ELR (cell line): ENCODE results near the gene ESYT3.
"Not testable (repeated sequence)": the region's sequence is repeated elsewhere in the genome, so short reads cannot be mapped to it uniquely, and the experiment has no call there.

Experiments used
- DNase-seq: peaks from one replicate; pipeline ENCODE4 v3.0.0-alpha.2; 2015; ENCODE audit warnings: low read depth

Gene ESYT3

DNA sequence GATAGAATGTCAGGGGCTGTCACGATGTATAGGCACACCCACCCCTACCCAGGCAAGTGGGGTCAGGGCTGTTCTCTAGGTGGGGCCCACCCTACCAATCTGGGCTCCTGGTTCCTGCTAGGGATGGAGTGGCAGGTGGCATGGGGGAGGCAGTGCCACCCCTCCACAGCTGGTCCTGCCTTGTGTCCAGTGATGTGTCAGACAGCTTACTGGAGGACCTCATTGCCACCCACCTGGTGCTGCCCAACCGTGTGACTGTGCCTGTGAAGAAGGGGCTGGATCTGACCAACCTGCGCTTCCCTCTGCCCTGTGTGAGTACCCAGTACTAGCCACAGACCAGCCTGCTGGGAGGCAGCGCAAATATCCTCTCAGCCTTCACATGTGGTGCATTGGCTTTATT is 27.5 kb downstream of the ESYT3 start:
- DNase-seq: no peak

DNA sequence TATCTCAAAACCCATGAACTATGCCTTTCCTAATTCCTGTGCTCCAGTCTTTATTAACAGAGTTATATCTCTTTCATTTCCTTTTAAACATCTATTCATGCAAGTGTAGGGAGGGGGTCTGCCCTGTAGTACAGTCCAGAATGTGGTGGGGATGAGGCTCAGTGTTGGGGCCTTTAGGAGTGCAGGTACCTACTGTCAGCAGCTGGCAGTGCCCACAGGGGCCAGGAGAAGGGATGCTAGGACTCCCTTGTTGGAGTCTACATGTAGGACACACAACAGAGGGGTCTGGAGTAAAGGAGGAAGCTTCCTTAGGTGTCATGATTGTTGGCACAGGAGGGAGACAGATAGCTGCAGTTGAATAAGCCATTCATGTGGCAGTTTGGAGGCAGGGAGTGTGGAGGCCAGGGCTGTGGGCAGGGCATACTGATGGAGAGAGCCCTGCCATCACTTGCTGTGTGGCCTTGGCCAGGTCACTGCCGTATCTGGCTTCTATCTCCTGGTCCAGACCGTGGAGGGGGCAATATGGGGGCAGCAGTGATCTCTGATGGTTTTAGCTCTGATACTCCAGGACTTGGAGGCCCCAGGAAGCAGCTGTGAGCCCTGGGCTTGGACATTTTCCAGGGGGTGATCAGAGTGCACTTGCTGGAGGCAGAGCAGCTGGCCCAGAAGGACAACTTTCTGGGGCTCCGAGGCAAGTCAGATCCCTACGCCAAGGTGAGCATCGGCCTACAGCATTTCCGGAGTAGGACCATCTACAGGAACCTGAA is 29.5 kb downstream of the ESYT3 start:
- DNase-seq: no peak

DNA sequence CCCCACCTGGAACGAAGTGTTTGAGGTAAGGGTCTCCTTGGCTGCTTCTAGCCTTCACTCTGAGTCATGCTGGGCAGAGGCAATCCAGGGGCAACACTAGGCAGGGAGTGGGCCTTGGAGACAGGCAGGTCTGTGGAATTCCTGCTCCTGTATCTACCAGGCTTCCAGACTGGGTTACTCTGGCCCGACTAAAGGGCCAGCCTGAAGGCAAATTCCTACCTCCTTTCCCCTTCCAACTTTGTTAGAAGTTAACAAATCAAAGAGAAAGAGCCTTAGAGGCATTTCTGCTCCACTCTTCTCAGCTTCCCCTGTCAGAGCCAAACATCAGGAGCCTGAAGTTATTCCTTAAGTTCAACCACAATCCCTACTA is 30.1 kb downstream of the ESYT3 start:
- no peak for DNase-seq

DNA sequence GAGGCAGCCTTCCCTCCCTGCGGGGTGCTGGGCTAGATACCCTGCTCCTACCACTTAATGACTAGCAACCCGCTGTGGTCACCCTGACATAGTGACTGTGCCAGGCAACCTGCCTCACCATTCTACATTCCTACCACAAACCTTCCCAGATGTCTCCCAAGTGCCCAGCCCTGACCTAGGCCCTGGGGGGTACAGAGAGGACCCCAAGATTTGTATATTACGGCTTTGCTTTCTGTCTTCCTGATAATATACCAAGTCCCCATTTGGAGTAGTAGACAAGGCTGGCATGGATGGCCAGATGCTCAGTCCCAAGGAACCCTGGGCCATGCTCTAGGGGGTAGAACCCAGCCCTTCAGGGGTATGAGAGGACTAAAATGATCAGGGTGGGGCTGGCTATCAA is 31.0 kb downstream of the ESYT3 start:
- DNase-seq: no peak

DNA sequence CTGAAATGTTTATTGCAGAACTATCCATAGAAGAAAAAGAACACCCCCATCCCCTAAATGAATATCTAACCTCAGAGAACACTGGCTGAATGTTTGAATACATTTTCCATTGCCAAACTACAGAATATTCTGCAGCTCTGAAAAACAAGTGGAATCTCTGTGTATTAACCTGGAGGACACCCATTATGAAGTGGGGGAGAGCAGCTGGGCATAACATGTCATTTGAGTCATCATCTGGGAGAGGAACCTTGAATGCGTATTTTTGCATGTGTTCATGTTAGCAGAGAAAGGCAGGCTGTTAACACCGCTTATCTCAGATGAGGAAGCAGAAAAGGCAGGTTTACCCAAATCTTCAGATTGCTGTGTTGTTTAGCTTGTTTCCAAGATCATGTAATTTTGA is 31.5 kb downstream of the ESYT3 start:
- no peak for DNase-seq

DNA sequence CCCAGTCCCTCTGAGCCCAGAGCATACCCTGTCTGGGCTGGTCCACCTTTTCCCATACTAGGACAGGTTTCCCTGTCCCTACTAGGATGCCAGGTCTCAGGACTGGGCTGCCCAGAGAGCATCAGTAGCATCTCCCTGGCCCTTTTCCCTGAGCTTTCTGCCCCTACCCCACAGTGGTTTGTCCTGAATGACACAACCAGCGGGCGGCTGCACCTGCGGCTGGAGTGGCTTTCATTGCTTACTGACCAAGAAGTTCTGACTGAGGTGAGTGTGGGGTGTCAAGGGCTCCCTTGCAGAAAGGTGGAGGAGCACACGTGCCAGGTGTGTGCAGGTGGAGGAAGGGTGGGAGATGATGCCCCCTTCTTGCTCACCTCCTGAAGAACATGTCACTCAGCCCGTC is 33.5 kb downstream of the ESYT3 start:
- no peak for DNase-seq

DNA sequence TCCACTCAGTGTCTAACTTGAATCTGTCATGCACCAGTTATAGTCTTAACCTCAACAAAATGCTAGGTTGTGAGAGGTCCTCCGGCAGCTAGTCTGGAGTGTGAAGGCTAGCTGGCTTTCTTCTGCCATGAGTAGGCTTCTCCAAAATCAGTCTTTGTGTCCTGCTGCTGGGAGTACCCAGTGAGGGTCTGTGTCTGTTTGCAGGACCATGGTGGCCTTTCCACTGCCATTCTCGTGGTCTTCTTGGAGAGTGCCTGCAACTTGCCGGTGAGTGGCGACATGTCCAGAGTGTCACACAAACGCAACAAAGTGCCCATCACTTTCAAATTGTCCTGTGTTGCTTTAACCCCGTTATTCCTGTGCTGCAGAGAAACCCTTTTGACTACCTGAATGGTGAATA is 34.0 kb downstream of the ESYT3 start:
- no peak for DNase-seq

DNA sequence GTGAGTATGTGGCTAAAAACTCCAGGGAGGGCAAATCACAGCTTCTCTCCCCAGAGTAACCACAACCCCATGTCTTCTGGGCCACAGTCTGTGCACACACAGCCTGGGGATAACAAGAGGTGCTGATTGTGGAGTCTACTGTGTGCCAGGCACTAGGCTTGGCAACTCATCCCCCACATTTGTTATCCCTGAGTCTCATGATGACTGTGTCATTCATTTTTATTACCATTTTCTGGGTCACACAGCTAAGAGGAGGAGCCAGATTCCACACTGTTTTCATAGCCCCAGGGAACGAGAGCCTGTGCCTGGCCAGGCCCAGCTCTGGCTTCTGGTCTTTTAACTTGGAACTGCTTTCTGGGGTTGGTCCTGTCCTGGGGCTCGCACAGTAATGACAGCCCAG is 34.5 kb downstream of the ESYT3 start:
- DNase-seq: peak; percentile 68

DNA sequence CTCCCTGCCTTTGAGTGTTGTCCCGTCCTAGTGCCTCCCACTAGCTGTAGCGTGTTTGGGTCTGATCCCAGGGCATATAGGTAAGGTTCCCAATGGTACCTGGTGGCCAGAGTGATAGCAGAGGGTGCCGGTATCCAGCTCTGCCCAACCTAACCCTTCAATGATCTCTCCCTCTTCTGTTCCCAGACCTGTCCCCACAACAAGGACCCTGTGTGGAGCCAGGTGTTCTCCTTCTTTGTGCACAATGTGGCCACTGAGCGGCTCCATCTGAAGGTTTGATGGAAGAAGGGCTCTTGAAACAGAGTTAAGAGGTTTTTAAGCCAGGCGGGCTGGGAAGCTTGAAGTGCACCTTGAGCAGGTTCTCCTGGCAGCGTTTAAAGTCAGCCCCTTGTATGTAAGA is 35.5 kb downstream of the ESYT3 start:
- DNase-seq: no peak

DNA sequence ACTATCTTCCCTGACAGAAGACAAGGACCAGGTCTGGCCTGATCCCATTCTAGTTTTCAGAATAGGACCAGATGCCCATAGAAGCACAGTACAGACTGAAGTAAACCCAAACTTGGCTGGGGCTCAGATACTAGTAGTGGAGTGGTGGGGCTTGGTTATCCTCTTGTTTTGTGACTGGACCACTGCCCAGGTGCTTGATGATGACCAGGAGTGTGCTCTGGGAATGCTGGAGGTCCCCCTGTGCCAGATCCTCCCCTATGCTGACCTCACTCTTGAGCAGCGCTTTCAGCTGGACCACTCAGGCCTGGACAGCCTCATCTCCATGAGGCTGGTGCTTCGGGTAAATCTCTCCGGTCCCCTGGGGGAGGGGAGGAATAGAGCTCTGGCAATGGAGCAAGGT is 36.3 kb downstream of the ESYT3 start:
- DNase-seq: no peak

DNA sequence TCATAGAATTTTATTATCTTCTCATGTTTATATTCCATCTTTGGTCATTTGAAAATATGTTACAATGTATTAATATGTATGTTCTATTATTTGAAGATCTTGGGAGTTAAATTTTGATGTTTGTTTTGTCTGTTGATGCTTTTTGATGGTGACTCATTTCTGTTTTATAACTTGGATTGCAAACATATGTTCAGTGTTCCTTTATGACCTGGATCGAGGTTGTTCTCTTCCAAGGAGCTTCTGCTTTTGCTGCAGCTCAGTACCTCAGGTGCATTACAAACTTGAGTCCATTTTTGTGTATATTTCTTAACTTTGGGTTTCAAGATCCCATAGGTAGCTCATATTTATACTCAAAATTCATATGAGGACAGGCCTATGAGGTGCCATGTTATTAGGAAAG is 37.1 kb downstream of the ESYT3 start:
- DNase-seq: no peak

DNA sequence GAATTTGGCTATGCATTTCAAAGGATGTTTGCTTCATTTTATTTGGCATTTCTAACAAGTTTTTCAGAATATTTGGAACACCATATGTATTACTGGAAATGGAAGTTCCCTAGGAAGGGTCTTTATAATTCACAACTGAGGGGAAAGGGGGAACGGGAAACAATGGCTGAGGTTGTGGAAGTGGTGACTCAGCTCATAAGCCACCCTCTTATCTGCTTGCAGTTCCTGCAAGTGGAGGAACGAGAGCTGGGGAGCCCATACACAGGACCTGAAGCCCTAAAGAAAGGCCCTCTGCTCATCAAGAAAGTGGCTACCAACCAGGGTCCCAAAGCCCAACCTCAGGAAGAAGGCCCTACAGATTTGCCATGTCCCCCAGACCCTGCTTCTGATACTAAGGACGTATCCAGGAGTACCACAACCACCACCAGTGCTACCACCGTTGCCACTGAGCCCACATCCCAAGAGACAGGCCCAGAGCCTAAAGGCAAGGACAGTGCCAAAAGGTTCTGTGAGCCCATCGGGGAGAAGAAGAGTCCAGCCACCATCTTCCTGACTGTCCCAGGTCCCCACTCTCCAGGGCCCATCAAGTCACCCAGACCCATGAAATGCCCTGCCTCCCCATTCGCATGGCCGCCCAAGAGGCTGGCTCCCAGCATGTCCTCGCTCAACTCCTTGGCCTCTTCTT is 37.9 kb downstream of the ESYT3 start:
- no peak for DNase-seq

DNA sequence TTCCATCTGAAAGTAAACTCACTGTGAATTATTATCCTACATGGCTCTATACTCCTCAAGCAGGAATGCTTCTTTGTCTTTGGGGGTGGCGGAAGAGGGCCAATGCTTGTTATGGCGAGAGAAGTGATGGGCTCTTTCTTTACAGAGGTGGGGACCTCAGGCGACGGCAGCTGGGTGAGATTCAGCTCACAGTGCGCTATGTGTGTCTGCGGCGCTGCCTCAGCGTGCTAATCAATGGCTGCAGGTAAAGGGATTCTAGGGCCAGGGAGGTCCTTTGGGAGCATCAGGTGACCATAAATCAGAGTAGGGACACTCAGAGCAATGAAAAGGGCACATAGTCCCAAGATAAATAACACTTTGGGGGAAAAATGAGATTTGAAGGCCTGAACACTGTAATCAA is 39.0 kb downstream of the ESYT3 start:
- DNase-seq: no peak

DNA sequence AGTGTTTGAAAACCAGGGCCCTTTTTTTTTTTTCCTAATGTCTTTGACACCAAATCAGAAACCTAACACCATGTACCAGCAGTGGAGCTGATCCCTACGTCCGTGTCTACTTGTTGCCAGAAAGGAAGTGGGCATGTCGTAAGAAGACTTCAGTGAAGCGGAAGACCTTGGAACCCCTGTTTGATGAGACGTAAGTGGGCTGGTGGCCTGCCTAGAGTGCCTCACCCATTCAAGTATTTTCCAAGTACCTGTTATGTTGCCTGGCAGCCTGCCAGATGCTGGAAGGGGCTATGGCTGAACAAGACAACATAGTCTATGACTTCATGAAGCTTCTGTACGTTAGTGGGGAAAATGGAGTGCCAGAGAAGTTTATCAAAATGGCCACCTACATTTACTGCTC is 39.7 kb downstream of the ESYT3 start:
- DNase-seq: no peak

DNA sequence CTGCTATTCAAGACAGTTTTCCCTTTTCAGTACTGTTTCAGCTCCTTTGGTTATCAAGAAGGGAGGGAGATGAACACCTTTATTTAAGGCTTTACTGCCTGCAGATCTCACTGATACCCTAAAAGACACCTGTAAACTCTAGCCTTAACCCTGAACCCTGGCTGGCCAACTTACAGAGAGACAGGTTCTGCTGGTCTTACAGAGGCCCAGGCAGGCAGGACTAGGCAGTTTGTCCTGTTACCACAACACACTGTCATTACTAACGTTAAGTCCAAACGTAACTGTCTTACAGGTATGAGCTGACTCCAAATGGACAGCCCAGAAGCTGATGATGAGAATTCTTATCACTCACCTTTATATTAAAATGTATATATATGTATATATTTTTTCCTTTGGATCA is 42.1 kb downstream of the ESYT3 start:
- no peak for DNase-seq

DNA sequence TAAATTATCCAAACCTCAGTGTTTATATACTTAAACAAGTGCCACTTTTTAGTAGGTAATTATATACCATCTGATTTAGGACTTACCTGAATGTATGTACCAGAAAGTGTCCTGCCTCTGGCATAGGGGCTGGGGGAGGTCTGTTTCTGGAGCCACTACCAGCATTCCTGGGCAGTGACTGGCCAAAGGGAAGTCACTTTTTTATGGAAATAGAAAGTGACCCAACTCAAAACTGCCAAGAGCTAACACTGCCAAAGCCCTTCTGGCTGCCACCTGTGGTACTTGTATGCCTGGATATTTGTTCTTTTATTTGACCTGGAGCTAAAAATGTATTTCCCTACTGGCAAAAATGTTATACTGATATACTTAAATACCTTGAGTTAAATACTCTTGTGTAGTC is 42.7 kb downstream of the ESYT3 start:
- DNase-seq: no peak

DNA sequence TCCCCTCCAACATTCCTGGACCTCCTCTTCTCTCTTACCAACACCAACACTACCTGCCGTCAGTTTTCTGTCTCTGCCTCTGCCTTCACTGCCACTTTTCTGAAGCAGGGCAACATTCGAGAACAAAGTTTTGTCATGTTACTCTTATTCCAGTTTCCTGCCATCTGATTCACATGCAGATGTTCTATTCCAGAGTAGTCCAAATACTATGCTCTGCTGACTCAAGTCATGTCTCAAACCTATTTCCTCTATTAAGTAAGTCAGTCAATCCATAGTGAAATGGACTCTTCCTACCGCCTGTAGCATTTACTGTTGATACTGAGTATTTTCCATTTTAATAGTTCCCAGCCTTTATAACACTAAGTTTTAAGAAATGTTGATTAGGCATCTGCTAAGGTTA is 43.4 kb downstream of the ESYT3 start:
- peak; percentile 17 for DNase-seq

DNA sequence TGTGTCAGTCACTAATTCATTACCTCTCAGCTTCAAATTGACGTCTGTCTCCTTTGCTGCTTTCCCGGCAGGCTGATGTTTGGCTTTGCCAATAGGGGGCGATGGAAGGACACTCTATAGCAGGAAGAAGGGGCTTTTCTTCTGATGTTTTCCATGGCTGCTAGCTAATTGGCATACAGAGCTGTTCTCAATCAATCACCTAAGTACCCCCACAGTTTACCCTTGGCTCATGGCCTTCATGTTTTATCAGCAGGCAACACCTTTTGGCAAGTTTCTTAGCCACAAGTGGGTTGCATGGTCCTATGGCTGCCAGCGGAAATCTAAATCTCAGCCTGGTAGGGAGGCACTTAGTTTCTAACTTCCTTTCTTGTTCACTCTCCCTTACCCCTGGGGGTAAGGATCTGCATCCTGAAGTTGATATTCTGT is 45.0 kb downstream of the ESYT3 start:
- DNase-seq: peak; percentile 69

DNA sequence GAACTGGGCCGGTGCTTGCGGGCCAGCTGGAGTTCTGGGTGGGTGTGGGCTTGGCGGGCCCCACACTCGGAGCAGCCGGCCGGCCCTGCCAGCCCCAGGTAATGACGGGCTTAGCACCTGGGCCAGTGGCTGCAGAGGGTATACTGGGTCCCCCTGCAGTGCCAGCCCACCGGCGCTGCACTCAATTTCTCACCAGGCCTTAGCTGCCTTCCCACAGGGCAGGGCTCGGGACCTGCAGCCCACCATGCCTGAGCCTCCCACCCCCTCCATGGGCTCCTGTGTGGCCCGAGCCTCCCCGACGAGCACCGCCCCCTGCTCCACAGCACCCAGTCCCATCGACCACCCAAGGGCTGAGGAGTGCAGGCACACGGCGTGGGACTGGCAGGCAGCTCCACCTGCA is 50.3 kb downstream of the ESYT3 start:
- not testable (repeated sequence) for DNase-seq

DNA sequence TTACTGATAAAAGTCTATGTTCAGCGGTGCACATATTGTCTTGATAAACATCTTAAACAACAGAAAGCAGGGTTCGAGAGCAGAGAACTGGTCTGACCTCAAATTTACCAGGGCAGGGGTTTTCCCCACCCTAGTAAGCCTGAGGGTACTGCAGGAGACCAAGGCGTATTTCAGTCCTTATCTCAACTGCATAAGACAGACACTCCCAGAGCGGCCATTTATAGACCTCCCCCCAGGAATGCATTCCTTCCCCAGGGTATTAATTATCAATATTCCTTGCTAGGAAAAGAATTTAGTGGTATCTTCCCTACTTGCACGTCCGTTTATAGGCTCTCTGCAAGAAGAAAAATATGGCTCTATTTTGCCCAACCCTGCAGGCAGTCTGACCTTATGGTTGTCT is 52.2 kb downstream of the ESYT3 start:
- DNase-seq: not testable (repeated sequence)

DNA sequence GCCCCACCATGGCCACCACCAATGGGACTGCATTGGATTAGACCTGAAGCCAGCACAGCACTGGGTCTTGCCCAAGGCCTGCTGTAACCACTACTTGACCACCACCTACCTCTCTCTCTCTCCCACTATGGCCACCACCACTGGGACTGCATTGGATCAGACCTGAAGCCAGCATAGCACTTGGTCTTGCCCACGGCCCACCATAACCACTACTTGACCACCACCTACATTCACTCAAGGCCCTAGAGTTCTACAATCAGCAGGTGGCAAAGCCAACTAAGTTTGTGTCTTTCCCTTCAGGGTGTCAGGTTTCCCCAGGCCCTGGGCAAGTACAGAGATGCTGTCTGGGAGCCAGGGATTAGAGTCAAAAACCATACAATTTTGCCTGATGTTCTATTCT is 57.6 kb downstream of the ESYT3 start:
- DNase-seq: no peak

DNA sequence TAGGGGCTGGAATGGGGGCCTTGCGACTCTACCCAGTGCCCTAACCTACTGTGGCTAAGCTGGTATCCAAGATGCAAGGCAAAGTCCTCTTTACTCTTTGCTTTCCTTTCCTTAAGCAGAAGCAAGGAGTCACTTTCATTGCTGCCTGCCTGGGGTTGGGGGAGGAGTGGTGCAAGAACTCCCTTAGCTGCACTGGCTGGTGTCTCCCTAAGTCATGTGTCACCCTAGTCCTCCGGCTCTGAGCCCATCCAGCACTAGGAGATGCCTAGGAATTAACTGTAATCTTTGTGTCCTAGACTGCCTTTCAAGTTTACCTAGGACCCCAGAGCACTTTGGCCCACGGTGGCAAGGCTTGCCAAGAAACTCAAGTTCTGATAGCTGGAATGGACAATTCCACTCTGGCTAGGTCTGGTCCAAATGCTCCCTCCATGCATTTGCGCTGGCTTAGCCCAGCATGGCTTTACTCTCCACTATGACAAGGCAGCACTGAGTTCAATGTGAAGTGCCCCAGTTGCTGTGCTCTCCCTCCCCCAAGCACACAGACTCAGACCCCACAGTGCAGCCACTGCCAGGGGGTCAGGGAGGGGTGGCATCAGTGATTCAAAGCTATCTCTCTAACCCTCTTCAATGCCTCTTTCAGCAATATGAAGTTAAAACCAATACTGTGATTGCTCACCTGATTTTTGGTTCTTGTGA is 58.7 kb downstream of the ESYT3 start:
- DNase-seq: no peak
